Measurements from ENCODE around the gene INPPL1. TPM values are rescaled to one million over a fixed set of nuclear protein-coding genes. Genes with fewer than 3 reads are reported as not detected.

Gene INPPL1
- total and polyA plus RNA-seq, 2 of the 13 experiments (the other 11 are each of a cell fraction or from before 2014, with no cell fraction given) = 29.1 to 66.9 TPM

- CTCF ChIA-PET (ENCODE audit: low intra/inter-chr PET ratio, low total read pairs) = no interaction called here
- H3K9ac ChIP-seq (ENCODE audit: insufficient read depth, low read depth, low read length) = no peak overlapping the region
- POLR2A ChIA-PET = interaction anchor here (0.6 to 1.0 kb wide), 2 partner anchors 158 to 193 kb away, joined by 4 read pairs; no protein-coding TSS in a partner anchor
- BruUV-seq (replicated peaks) = TSS peak; percentile 37
- H3K4me1 ChIP-seq (ENCODE audit: insufficient read depth, low read length) = peaks cover 17% of the 10 kb centered on the region
- DNase-seq (ENCODE audit: low spot score) (no peak), ATAC-seq (no peak), FAIRE-seq (no peak)
- WGBS (ENCODE audit: low lambda C conversion rate) = 98% methylated on average over 8 of the region's 22 CpGs
- peaks cover 2 to 24% of the 10 kb centered on the region in 2 experiments; a peak in 4 of 5 replicates for H3K27me3 ChIP-seq (ENCODE audit: control insufficient read depth in 1 of 2, insufficient read depth in 2 of 2, low read length in 2 of 2)
- no peaks in the 10 kb centered on the region for H3K79me2 ChIP-seq (ENCODE audit: insufficient read depth, low read length)
- no peak overlapping the region for H3K4me3 ChIP-seq (replicated peaks in 1 of 3; ENCODE audit: insufficient read depth in 1 of 3, low read depth in 2 of 3, low read length in 3 of 3)
- H3K4me2 ChIP-seq (ENCODE audit: low read depth, low read length) = no peak overlapping the region
- H3K27ac ChIP-seq (ENCODE audit: extremely low read length, insufficient read depth, low read length) = no peak overlapping the region
- no peak overlapping the region for H2AFZ ChIP-seq (ENCODE audit: low read length)
- H3K9me3 ChIP-seq (ENCODE audit: low read length) = no peaks in the 10 kb centered on the region
- H4K20me1 ChIP-seq (ENCODE audit: insufficient read depth, low read length) = no peaks in the 10 kb centered on the region
- peaks cover 11 to 31% of the 10 kb centered on the region in 2 experiments; a peak in 4 of 5 replicates for H3K36me3 ChIP-seq (replicated peaks in 1 of 2; ENCODE audit: control insufficient read depth in 1 of 2, insufficient read depth in 2 of 2, low read length in 2 of 2)
- intact Hi-C loops (cut with micrococcal nuclease; ENCODE audit: unreplicated experiment) (no loop called here), in situ Hi-C loops (cut with HindIII; ENCODE audit: extremely low pct_ligation_motif_present, low pct_unique_long_range_greater_than_20kb) (no loop called here)
- TF ChIP-seq RBM39 (IDR thresholded peaks at IDR 0.05; ENCODE audit: low read depth, low read length, poor library complexity, severe bottlenecking) (peak; percentile 8), ZBTB33 (CRISPR knock-in tag; IDR thresholded peaks at IDR 0.05) (0 out of 2 replicates have a peak, but pooled peaks have one; percentile 27), HNRNPLL (IDR thresholded peaks at IDR 0.05; ENCODE audit: low read depth, low read length, poor library complexity, severe bottlenecking) (peak; percentile 7), POLR2G (IDR thresholded peaks at IDR 0.05; ENCODE audit: low read depth, low read length) (peak; percentile 17; the same call in 1 of the 2 replicates), RNF219 (CRISPR knock-in tag; IDR thresholded peaks at IDR 0.05) (no peak), RBFOX2 (IDR thresholded peaks at IDR 0.05; ENCODE audit: low read depth, low read length) (peak; percentile 49; the same call in 1 of the 2 replicates), TBX2 (CRISPR knock-in tag; IDR thresholded peaks at IDR 0.05; ENCODE audit: borderline replicate concordance) (0 out of 2 replicates have a peak, but pooled peaks have one; percentile 3), POLR2A (IDR thresholded peaks at IDR 0.05; ENCODE audit: insufficient read depth in 1 of 2, low read depth in 2 of 2, low read length in 2 of 2) (no peak)
These were observed 12.8 kb downstream of the INPPL1 start for GRCh38 chr11:72237112-72237931.
